ENCODE results near the gene CTAGE1. TPM values are rescaled to one million over a fixed set of nuclear protein-coding genes. Genes with fewer than 3 reads are reported as not detected.
A peak's percentile ranks its signal among the peaks of the same experiment; 100 is the strongest.

Gene CTAGE1
- total and polyA plus RNA-seq, 2 donors (not counting 1 experiment from before 2014, with no cell fraction given) = under 0.01 TPM; not detected in 1

DNA sequence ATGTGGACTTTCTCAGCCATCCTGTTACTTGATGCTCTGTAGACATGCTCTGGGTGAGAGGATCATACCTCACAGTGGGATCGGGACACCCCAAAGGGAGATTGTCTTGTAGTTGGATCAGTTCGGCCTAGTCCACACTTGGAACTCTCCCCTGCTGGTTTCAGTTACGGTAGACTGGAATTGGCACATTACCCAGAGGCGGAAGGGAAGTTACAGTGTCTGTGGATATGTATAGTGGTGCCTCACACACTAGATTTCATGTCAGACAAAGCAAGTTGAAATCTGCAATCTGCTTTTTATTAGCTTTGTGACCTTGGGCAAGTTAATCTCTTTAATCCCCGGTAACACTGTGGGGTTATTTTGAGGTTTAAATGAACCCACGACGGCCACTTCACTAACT lies 16.2 kb upstream of the CTAGE1 start:
- H3K27me3 ChIP-seq (ENCODE audit: control insufficient read depth, insufficient read depth, low read length) = no peaks in the 10 kb centered on the region
- H3K9ac ChIP-seq (ENCODE audit: insufficient read depth, low read length) = no peak overlapping the region
- H3K36me3 ChIP-seq (ENCODE audit: control insufficient read depth, insufficient read depth, low read length) = no peaks in the 10 kb centered on the region
- peak; percentile 37 to 50 for DNase-seq (ENCODE audit: low read depth in 2 of 2)
- no peak overlapping the region for H2AFZ ChIP-seq (ENCODE audit: low read length)
- H3K4me3 ChIP-seq (replicated peaks in 1 of 4; ENCODE audit: control extremely low read depth in 1 of 4, insufficient read depth in 1 of 4, low read depth in 3 of 4, low read length in 4 of 4) = no peak overlapping the region
- H3K9me3 ChIP-seq (ENCODE audit: control insufficient read depth, insufficient read depth, low read depth, low read length) = no peaks in the 10 kb centered on the region
- H3K4me1 ChIP-seq (ENCODE audit: control insufficient read depth, extremely low read depth, insufficient read depth, low read length) = peaks cover 7% of the 10 kb centered on the region
- no peaks in the 10 kb centered on the region for H3K79me2 ChIP-seq (ENCODE audit: control insufficient read depth, insufficient read depth, low read length)
- no peak overlapping the region for H3K4me2 ChIP-seq (ENCODE audit: extremely low read depth, insufficient read depth, low read length)
- TF ChIP-seq, protein P1, sequence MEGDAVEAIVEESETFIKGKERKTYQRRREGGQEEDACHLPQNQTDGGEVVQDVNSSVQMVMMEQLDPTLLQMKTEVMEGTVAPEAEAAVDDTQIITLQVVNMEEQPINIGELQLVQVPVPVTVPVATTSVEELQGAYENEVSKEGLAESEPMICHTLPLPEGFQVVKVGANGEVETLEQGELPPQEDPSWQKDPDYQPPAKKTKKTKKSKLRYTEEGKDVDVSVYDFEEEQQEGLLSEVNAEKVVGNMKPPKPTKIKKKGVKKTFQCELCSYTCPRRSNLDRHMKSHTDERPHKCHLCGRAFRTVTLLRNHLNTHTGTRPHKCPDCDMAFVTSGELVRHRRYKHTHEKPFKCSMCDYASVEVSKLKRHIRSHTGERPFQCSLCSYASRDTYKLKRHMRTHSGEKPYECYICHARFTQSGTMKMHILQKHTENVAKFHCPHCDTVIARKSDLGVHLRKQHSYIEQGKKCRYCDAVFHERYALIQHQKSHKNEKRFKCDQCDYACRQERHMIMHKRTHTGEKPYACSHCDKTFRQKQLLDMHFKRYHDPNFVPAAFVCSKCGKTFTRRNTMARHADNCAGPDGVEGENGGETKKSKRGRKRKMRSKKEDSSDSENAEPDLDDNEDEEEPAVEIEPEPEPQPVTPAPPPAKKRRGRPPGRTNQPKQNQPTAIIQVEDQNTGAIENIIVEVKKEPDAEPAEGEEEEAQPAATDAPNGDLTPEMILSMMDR (conservative IDR thresholded peaks at IDR 0.05 in 1 of 2, IDR thresholded peaks at IDR 0.05 in 1 of 2; ENCODE audit: low read depth in 1 of 2, low read length in 2 of 2) = no peak
- TF ChIP-seq EZH2 (IDR thresholded peaks at IDR 0.05; ENCODE audit: low read length, missing control alignments) = no peak
- H3K27ac ChIP-seq (ENCODE audit: insufficient read depth, low read length) = no peak overlapping the region
- H4K20me1 ChIP-seq (ENCODE audit: control insufficient read depth, extremely low read depth, insufficient read depth, low read length) = no peaks in the 10 kb centered on the region

DNA sequence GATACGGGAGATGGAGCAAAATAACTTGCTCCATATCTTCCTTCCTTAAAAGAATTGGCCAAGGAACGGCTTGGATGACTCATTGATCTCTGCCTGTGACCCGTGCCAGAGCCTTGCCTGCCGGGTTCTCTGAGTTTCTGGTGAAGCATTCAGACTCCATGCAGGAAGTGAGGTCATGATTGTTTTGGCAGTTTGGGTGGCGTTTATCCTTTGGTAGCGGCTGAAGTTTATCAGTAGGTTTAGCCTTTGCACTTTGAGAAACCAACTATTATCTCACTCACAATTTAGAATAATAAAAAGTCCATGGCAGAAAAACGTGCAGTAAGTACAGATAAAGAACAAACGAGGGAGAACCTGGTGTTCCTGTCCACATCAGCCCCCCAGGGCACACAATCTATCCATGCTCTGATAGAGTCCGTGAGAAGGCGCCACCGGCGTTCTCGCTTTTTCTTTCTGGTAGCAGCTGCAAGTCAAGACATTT lies 15.0 kb upstream of the CTAGE1 start:
- Histone ChIP-seq H3K4me1 (ENCODE audit: control insufficient read depth, extremely low read depth, insufficient read depth, low read length) (peaks cover 7% of the 10 kb centered on the region), H3K4me3 (replicated peaks in 1 of 4; ENCODE audit: control extremely low read depth in 1 of 4, insufficient read depth in 1 of 4, low read depth in 3 of 4, low read length in 4 of 4) (no peak overlapping the region), H3K9me3 (ENCODE audit: control insufficient read depth, insufficient read depth, low read depth, low read length) (no peaks in the 10 kb centered on the region), H3K9ac (ENCODE audit: insufficient read depth, low read length) (no peak overlapping the region), H3K27me3 (ENCODE audit: control insufficient read depth, insufficient read depth, low read length) (no peaks in the 10 kb centered on the region), H3K79me2 (ENCODE audit: control insufficient read depth, insufficient read depth, low read length) (no peaks in the 10 kb centered on the region), H4K20me1 (ENCODE audit: control insufficient read depth, extremely low read depth, insufficient read depth, low read length) (no peaks in the 10 kb centered on the region), H3K4me2 (ENCODE audit: extremely low read depth, insufficient read depth, low read length) (peak overlapping the region; percentile 21), H2AFZ (ENCODE audit: low read length) (no peak overlapping the region), H3K36me3 (ENCODE audit: control insufficient read depth, insufficient read depth, low read length) (no peaks in the 10 kb centered on the region), H3K27ac (ENCODE audit: insufficient read depth, low read length) (peak overlapping the region; percentile 46)
- DNase-seq (ENCODE audit: low read depth in 2 of 2) = peak; percentile 91 to 94
- TF ChIP-seq, protein P1 (conservative IDR thresholded peaks at IDR 0.05 in 1 of 2, IDR thresholded peaks at IDR 0.05 in 1 of 2; ENCODE audit: low read depth in 1 of 2, low read length in 2 of 2) = no peak
- no peak for TF ChIP-seq EZH2 (IDR thresholded peaks at IDR 0.05; ENCODE audit: low read length, missing control alignments)

DNA sequence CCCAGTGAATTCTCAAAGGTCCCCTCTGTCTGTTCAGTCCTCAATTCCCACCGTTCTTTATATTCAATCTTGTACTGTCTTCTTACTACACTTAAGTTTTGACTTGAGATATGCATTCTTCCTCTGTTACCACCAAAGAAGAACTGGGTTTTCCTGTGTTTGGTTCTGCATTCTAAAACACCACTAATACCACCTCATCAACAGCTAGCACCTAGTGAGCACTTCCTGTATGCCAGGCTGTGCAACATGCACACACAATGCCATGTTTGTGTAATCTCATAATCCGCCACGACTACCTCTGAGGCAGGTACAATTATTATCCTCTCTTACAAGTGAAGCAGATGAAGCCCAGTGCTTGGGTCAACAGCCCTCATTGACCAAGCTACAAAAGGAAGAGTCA lies 11.8 kb upstream of the CTAGE1 start:
- no peak for DNase-seq (ENCODE audit: low read depth in 2 of 2)
- no peak for TF ChIP-seq EZH2 (IDR thresholded peaks at IDR 0.05; ENCODE audit: low read length, missing control alignments)
- TF ChIP-seq, protein P1 (conservative IDR thresholded peaks at IDR 0.05 in 1 of 2, IDR thresholded peaks at IDR 0.05 in 1 of 2; ENCODE audit: low read depth in 1 of 2, low read length in 2 of 2) = no peak
- Histone ChIP-seq H3K4me3 (replicated peaks in 1 of 4; ENCODE audit: control extremely low read depth in 1 of 4, insufficient read depth in 1 of 4, low read depth in 3 of 4, low read length in 4 of 4) (no peak overlapping the region), H3K9ac (ENCODE audit: insufficient read depth, low read length) (no peak overlapping the region), H3K36me3 (ENCODE audit: control insufficient read depth, insufficient read depth, low read length) (no peaks in the 10 kb centered on the region), H2AFZ (ENCODE audit: low read length) (no peak overlapping the region), H3K4me1 (ENCODE audit: control insufficient read depth, extremely low read depth, insufficient read depth, low read length) (peaks cover 2% of the 10 kb centered on the region), H3K4me2 (ENCODE audit: extremely low read depth, insufficient read depth, low read length) (no peak overlapping the region), H3K27me3 (ENCODE audit: control insufficient read depth, insufficient read depth, low read length) (no peaks in the 10 kb centered on the region), H3K79me2 (ENCODE audit: control insufficient read depth, insufficient read depth, low read length) (no peaks in the 10 kb centered on the region), H4K20me1 (ENCODE audit: control insufficient read depth, extremely low read depth, insufficient read depth, low read length) (no peaks in the 10 kb centered on the region), H3K27ac (ENCODE audit: insufficient read depth, low read length) (no peak overlapping the region), H3K9me3 (ENCODE audit: control insufficient read depth, insufficient read depth, low read depth, low read length) (no peaks in the 10 kb centered on the region)
